Measurements from ENCODE around the gene SCTR.

Gene SCTR

GRCh38 chr2:119423108-119423444 lies 101.2 kb downstream of the SCTR start:
- DNase-seq: no peak
- Histone ChIP-seq H3K27me3 (replicated peaks) (peaks cover 27% of the 10 kb centered on the region), H3K27ac (no peak overlapping the region), H3K36me3 (replicated peaks) (no peaks in the 10 kb centered on the region), H3K4me3 (ENCODE audit: low read depth, low read length) (no peak overlapping the region)
- in situ Hi-C loops (cut with HindIII; ENCODE audit: low pct_ligation_motif_present, low sequenced_read_pairs): no loop called here
- no peak for TF ChIP-seq CTCF (IDR thresholded peaks at IDR 0.05; ENCODE audit: low read depth, low read length, missing control alignments)

GRCh38 chr2:119422360-119423107 lies 101.7 kb downstream of the SCTR start:
- no peak for DNase-seq
- TF ChIP-seq CTCF (IDR thresholded peaks at IDR 0.05; ENCODE audit: low read depth, low read length, missing control alignments): no peak
- H3K27ac ChIP-seq: no peak overlapping the region
- H3K36me3 ChIP-seq (replicated peaks): no peaks in the 10 kb centered on the region
- peaks cover 27% of the 10 kb centered on the region for H3K27me3 ChIP-seq (replicated peaks)
- in situ Hi-C loops (cut with HindIII; ENCODE audit: low pct_ligation_motif_present, low sequenced_read_pairs): no loop called here
- H3K4me3 ChIP-seq (ENCODE audit: low read depth, low read length): no peak overlapping the region

- TF ChIP-seq CTCF (IDR thresholded peaks at IDR 0.05; ENCODE audit: low read depth, low read length, missing control alignments): no peak
- DNase-seq: no peak
- Histone ChIP-seq H3K36me3 (replicated peaks) (no peaks in the 10 kb centered on the region), H3K27me3 (replicated peaks) (peaks cover 19% of the 10 kb centered on the region), H3K27ac (no peak overlapping the region), H3K4me3 (ENCODE audit: low read depth, low read length) (no peak overlapping the region)
- in situ Hi-C loops (cut with HindIII; ENCODE audit: low pct_ligation_motif_present, low sequenced_read_pairs): no loop called here
Measured at GRCh38 chr2:119421741-119422140, 102.5 kb downstream of the SCTR start.

- H3K27ac ChIP-seq: no peak overlapping the region
- in situ Hi-C loops (cut with HindIII; ENCODE audit: low pct_ligation_motif_present, low sequenced_read_pairs): no loop called here
- no peak for DNase-seq
- peaks cover 15% of the 10 kb centered on the region for H3K27me3 ChIP-seq (replicated peaks)
- TF ChIP-seq CTCF (IDR thresholded peaks at IDR 0.05; ENCODE audit: low read depth, low read length, missing control alignments): no peak
- H3K4me3 ChIP-seq (ENCODE audit: low read depth, low read length): no peak overlapping the region
- no peaks in the 10 kb centered on the region for H3K36me3 ChIP-seq (replicated peaks)
Measured at GRCh38 chr2:119421304-119421703, 103.0 kb downstream of the SCTR start.

GRCh38 chr2:119419803-119420508 lies 104.3 kb downstream of the SCTR start:
- no peak for DNase-seq
- Histone ChIP-seq H3K27me3 (replicated peaks) (peaks cover 5% of the 10 kb centered on the region), H3K36me3 (replicated peaks) (no peaks in the 10 kb centered on the region), H3K27ac (no peak overlapping the region), H3K4me3 (ENCODE audit: low read depth, low read length) (no peak overlapping the region)
- in situ Hi-C loops (cut with HindIII; ENCODE audit: low pct_ligation_motif_present, low sequenced_read_pairs): no loop called here
- TF ChIP-seq CTCF (IDR thresholded peaks at IDR 0.05; ENCODE audit: low read depth, low read length, missing control alignments): no peak
